K562 (cell line): Measurements from ENCODE around the gene FNDC4. TPM values are rescaled to one million over a fixed set of nuclear protein-coding genes. Genes with fewer than 3 reads are reported as not detected.

ENCODE experiments used
- CHD7 ChIP-seq: fragments of 200-600 bp; sonication (generic); IDR thresholded peaks from one replicate; pipeline ENCODE4 v1.6.1; 2012; ENCODE audit warnings: mild to moderate bottlenecking, low read depth, low read length, inconsistent platforms
- EHMT2 ChIP-seq: fragments of 450-650 bp; IDR thresholded peaks from 2 replicates; pipeline ENCODE4 v1.6.1; 2018; ENCODE audit warnings: antibody characterized with exemption
- HCFC1 ChIP-seq: IDR thresholded peaks from 2 replicates; pipeline ENCODE4 v1.6.1; 2012; ENCODE audit warnings: low read depth, low read length, improper control_type of control experiment
- RFX5 ChIP-seq: IDR thresholded peaks from 2 replicates; pipeline ENCODE4 v1.6.1; 2011; ENCODE audit warnings: low read depth, mild to moderate bottlenecking, improper control_type of control experiment, low read length
- THRB ChIP-seq: fragments of 450-650 bp; formaldehyde crosslinking; conservative IDR thresholded peaks from 2 replicates; pipeline ENCODE4 v1.4.0; 2022; ENCODE audit warnings: mild to moderate bottlenecking, missing genetic modification characterization
- polyA plus RNA-seq, 8 experiments: library from polyadenylated mRNA; depleted of rRNA in 4 of 8; stranded (reverse) in 5 of 8; unstranded in 3 of 8; fragments of >200 nt; fragmentation: Nextera tagmentation in 2 of 8; fragmentation: Illumina TruSeq in 1 of 8; extraction: Ambion mirVana in 2 of 8; extraction: Trizol in 1 of 8; gene quantifications; 2 replicates each; pipeline versions ENCODE4 v1.2.1 to v1.2.3, GENCODE V29; 2011 to 2014; ENCODE audit warnings: inconsistent platforms in 1 of 8, missing spikeins in 1 of 8
- total RNA-seq, 7 experiments: library from RNA; depleted of rRNA in 6 of 7; stranded (reverse); fragments of >200 nt in 6 of 7; fragmentation: Illumina TruSeq in 2 of 7; extraction: Trizol in 2 of 7; gene quantifications; 2 replicates each; pipeline versions ENCODE4 v1.2.1 to v1.2.3, GENCODE V29; 2011 to 2021; ENCODE audit warnings: low replicate concordance in 1 of 7

Gene FNDC4
- total and polyA plus RNA-seq, 9 of the 15 experiments (the other 6 are each of a cell fraction or from before 2014, with no cell fraction given) = 0.28 to 4.9 (median 2.3) TPM

- no peak for TF ChIP-seq CHD7
- TF ChIP-seq EHMT2 = no peak
- no peak for TF ChIP-seq RFX5
- no peak for TF ChIP-seq HCFC1
- TF ChIP-seq THRB = no peak
Measured at GRCh38 chr2:27485496-27485895, 9.5 kb downstream of the FNDC4 start (continued).
